NCI-H1417 treated with DMSO at 0.1 percent for 48 hours (cell line): Measurements from ENCODE around the gene FSTL5.
"Not testable (repeated sequence)": the region's sequence is repeated elsewhere in the genome, so short reads cannot be mapped to it uniquely, and the experiment has no call there.

ENCODE experiments used
- DNase-seq: peaks from one replicate; lab custom pipeline; 2025; lab: John Stamatoyannopoulos, UW

FSTL5 gene

GRCh38 chr4:162103908-162104307 lies 59.9 kb downstream of the FSTL5 start:
- not testable (repeated sequence) for DNase-seq

GRCh38 chr4:162102713-162103112 lies 61.1 kb downstream of the FSTL5 start:
- DNase-seq, result no peak

- DNase-seq, result no peak
These were observed 62.5 kb downstream of the FSTL5 start for GRCh38 chr4:162101337-162101736.

GRCh38 chr4:162075726-162076125 lies 88.1 kb downstream of the FSTL5 start:
- DNase-seq, result no peak

- DNase-seq, result no peak
These were observed 102.6 kb downstream of the FSTL5 start for GRCh38 chr4:162061214-162061613.

GRCh38 chr4:162059656-162060055 lies 104.1 kb downstream of the FSTL5 start:
- no peak for DNase-seq

- DNase-seq, result no peak
These were observed 106.8 kb downstream of the FSTL5 start for GRCh38 chr4:162056990-162057389.

GRCh38 chr4:162046135-162046534 lies 117.7 kb downstream of the FSTL5 start:
- DNase-seq, result no peak

GRCh38 chr4:162038112-162038511 lies 125.7 kb downstream of the FSTL5 start:
- DNase-seq, result no peak

GRCh38 chr4:162017863-162018262 lies 145.9 kb downstream of the FSTL5 start:
- no peak for DNase-seq

- DNase-seq, result no peak
These were observed 146.8 kb downstream of the FSTL5 start for GRCh38 chr4:162016991-162017390.

GRCh38 chr4:162016219-162016618 lies 147.6 kb downstream of the FSTL5 start:
- no peak for DNase-seq

GRCh38 chr4:162015090-162015489 lies 148.7 kb downstream of the FSTL5 start:
- no peak for DNase-seq

- no peak for DNase-seq
These were observed 152.7 kb downstream of the FSTL5 start for GRCh38 chr4:162011089-162011488.

GRCh38 chr4:162010362-162010761 lies 153.4 kb downstream of the FSTL5 start:
- DNase-seq, result no peak

- no peak for DNase-seq
These were observed 171.5 kb downstream of the FSTL5 start for GRCh38 chr4:161992317-161992716.

GRCh38 chr4:161991811-161992210 lies 172.0 kb downstream of the FSTL5 start:
- DNase-seq, result no peak

- DNase-seq, result no peak
These were observed 173.1 kb downstream of the FSTL5 start for GRCh38 chr4:161990721-161991120.

GRCh38 chr4:161988946-161989345 lies 174.9 kb downstream of the FSTL5 start:
- DNase-seq, result no peak

- no peak for DNase-seq
These were observed 176.2 kb downstream of the FSTL5 start for GRCh38 chr4:161987611-161988010.

- no peak for DNase-seq
These were observed 211.4 kb downstream of the FSTL5 start for GRCh38 chr4:161952382-161952781.

GRCh38 chr4:161949946-161950725 lies 213.7 kb downstream of the FSTL5 start:
- DNase-seq, result no peak

- no peak for DNase-seq
These were observed 215.6 kb downstream of the FSTL5 start for GRCh38 chr4:161948026-161948770.
